Glutamatergic neuron (in vitro differentiated cells): ENCODE measurements around the gene CCND3. TPM values are rescaled to one million over a fixed set of nuclear protein-coding genes. Genes with fewer than 3 reads are reported as not detected.

Experiments used
- DNase-seq: peaks from one replicate; pipeline ENCODE4 v3.0.0; 2022
- H3K27ac Mint-ChIP-seq: one replicate; pipeline ENCODE4 v1.8.0; 2020; ENCODE audit warnings: mild to moderate bottlenecking, mixed read lengths, inconsistent platforms; ENCODE audit not compliant: unreplicated experiment
- H3K27me3 Mint-ChIP-seq: one replicate; pipeline ENCODE4 v1.8.0; 2020; ENCODE audit warnings: mild to moderate bottlenecking, moderate library complexity, mixed read lengths, inconsistent platforms; ENCODE audit not compliant: unreplicated experiment
- H3K36me3 Mint-ChIP-seq: one replicate; pipeline ENCODE4 v1.8.0; 2020; ENCODE audit warnings: mild to moderate bottlenecking, mixed read lengths, inconsistent platforms; ENCODE audit not compliant: unreplicated experiment
- H3K4me1 Mint-ChIP-seq: one replicate; pipeline ENCODE4 v1.8.0; 2020; ENCODE audit warnings: mild to moderate bottlenecking, low read depth, mixed read lengths, inconsistent platforms; ENCODE audit not compliant: unreplicated experiment
- H3K4me3 Mint-ChIP-seq: one replicate; pipeline ENCODE4 v1.8.0; 2020; ENCODE audit warnings: mild to moderate bottlenecking, mixed read lengths, inconsistent platforms; ENCODE audit not compliant: unreplicated experiment
- H3K9me3 Mint-ChIP-seq: one replicate; pipeline ENCODE4 v1.8.0; 2020; ENCODE audit warnings: mild to moderate bottlenecking, moderate library complexity, mixed read lengths, inconsistent platforms; ENCODE audit not compliant: unreplicated experiment
- total RNA-seq: library from RNA; stranded (reverse); fragmentation: NEBNext Ultra II Directional; extraction: Animal tissue kit (Norgen Biotek cat#: 25700); gene quantifications from one replicate; pipeline ENCODE4 v1.2.1, GENCODE V29; 2021; ENCODE audit not compliant: unreplicated experiment
- TF ChIP-seq, protein P1 (sequence below): fragments of 200-600 bp; sonication (generic); IDR thresholded peaks from one replicate; pipeline ENCODE4 v1.5.0; 2021; ENCODE audit not compliant: partially characterized antibody, unreplicated experiment

The CCND3 gene
- total RNA-seq, 1 donor from 2014 or later, result 27.1 TPM

DNA sequence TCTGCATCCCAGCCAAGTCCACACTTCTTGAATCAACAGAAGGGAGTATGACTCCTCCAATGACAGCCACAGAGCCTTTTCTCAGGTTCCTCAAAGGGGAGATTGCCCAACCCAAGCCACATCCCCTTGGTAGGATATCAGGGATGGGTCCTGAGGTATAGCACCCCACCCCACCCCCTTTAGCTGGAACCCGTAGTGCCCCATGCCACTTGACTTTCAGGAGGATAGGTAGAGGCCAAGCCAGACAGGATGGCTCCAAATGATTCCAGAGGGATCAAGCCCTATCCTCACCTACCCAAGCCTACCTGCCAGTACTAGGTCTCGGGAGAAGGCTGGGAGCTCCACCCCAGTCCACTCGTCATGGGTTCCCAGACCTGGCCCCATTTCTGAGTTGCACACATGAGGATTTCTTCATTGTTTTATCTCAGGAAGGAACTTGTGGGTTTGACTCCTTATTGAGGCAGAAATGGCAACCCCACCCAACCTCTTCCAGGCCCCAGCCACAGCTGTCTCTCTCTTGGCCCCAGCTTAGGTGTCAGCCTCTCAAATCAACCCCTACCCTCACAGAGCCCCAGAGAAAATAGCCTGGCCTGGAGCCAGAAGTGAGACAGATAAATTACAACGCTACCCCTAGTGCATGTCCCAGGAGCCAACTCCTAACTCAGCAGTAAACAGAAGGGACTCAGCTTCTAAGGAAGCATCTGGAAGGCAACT, 3.6 kb downstream of the CCND3 start:
- Mint-ChIP-seq H3K9me3 (peaks cover 17% of the 10 kb centered on the region), H3K27me3 (peaks cover 21% of the 10 kb centered on the region), H3K4me1 (peaks cover 41% of the 10 kb centered on the region), H3K27ac (no peak overlapping the region), H3K36me3 (no peaks in the 10 kb centered on the region), H3K4me3 (no peak overlapping the region)
- TF ChIP-seq, protein P1, sequence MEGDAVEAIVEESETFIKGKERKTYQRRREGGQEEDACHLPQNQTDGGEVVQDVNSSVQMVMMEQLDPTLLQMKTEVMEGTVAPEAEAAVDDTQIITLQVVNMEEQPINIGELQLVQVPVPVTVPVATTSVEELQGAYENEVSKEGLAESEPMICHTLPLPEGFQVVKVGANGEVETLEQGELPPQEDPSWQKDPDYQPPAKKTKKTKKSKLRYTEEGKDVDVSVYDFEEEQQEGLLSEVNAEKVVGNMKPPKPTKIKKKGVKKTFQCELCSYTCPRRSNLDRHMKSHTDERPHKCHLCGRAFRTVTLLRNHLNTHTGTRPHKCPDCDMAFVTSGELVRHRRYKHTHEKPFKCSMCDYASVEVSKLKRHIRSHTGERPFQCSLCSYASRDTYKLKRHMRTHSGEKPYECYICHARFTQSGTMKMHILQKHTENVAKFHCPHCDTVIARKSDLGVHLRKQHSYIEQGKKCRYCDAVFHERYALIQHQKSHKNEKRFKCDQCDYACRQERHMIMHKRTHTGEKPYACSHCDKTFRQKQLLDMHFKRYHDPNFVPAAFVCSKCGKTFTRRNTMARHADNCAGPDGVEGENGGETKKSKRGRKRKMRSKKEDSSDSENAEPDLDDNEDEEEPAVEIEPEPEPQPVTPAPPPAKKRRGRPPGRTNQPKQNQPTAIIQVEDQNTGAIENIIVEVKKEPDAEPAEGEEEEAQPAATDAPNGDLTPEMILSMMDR, result no peak
- no peak for DNase-seq

GRCh38 chr6:41937472-41937860, 4.1 kb downstream of the CCND3 start:
- no peak for DNase-seq
- Mint-ChIP-seq H3K27me3 (peaks cover 24% of the 10 kb centered on the region), H3K27ac (no peak overlapping the region), H3K9me3 (peaks cover 17% of the 10 kb centered on the region), H3K36me3 (no peaks in the 10 kb centered on the region), H3K4me3 (no peak overlapping the region), H3K4me1 (peaks cover 41% of the 10 kb centered on the region)
- TF ChIP-seq, protein P1, result no peak

- Mint-ChIP-seq H3K9me3 (peaks cover 12% of the 10 kb centered on the region), H3K27me3 (peaks cover 23% of the 10 kb centered on the region), H3K4me3 (peak overlapping the region; percentile 61), H3K36me3 (no peaks in the 10 kb centered on the region), H3K4me1 (peaks cover 37% of the 10 kb centered on the region), H3K27ac (peak overlapping the region; percentile 96)
- TF ChIP-seq, protein P1, result peak; percentile 85
- DNase-seq, result peak; percentile 65
Measured at GRCh38 chr6:41936073-41936837, 5.4 kb downstream of the CCND3 start.

- H3K4me1 Mint-ChIP-seq, result peaks cover 37% of the 10 kb centered on the region
- H3K27ac Mint-ChIP-seq, result peak overlapping the region; percentile 96
- TF ChIP-seq, protein P1, result no peak
- H3K4me3 Mint-ChIP-seq, result peak overlapping the region; percentile 61
- DNase-seq, result no peak
- H3K9me3 Mint-ChIP-seq, result peaks cover 14% of the 10 kb centered on the region
- H3K27me3 Mint-ChIP-seq, result peaks cover 23% of the 10 kb centered on the region
- no peaks in the 10 kb centered on the region for H3K36me3 Mint-ChIP-seq
Measured at GRCh38 chr6:41935685-41936072, 5.9 kb downstream of the CCND3 start.

DNA sequence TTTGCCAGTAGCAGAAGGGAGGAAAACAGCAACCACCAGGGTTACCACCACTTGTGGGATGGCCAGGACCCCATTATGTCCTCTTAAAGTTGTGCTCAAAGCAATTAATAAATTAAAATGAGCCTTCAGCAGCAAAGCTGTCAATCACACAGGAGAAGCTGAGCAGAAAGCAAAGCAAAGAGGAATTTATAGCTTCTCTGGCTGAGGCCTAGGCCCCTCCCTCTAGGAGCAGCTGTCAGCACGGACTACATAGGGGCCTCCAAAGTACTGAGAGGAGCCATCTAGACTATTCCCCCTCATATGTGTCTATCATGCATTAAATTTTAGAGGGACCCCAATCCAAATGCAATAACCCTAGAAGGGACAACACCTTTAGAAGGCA, 6.4 kb downstream of the CCND3 start:
- Mint-ChIP-seq H3K4me3 (no peak overlapping the region), H3K27ac (peak overlapping the region; percentile 96), H3K9me3 (peaks cover 13% of the 10 kb centered on the region), H3K36me3 (no peaks in the 10 kb centered on the region), H3K27me3 (peaks cover 22% of the 10 kb centered on the region), H3K4me1 (peaks cover 36% of the 10 kb centered on the region)
- DNase-seq, result no peak
- TF ChIP-seq, protein P1, result no peak
